Lung (tissue), 12 donors: ENCODE measurements around the gene FAM50B. TPM values are rescaled to one million over a fixed set of nuclear protein-coding genes. Genes with fewer than 3 reads are reported as not detected.

Experiments used
- ATAC-seq: fragments of 200-7000 bp; cut with Tn5 transposase; one replicate; pipeline ENCODE4 v1.9.1; 2020; ENCODE audit warnings: moderate number of reproducible peaks; ENCODE audit not compliant: insufficient read depth, low FRiP score
- DNase-seq, 3 donors: peaks; one replicate each; pipeline ENCODE4 v3.0.0-alpha.2; 2013 to 2017
- H3K27ac ChIP-seq, 2 donors: one replicate each; pipeline ENCODE4 v1.5.1; 2013; ENCODE audit warnings: mild to moderate bottlenecking in 2 of 2, moderate library complexity in 2 of 2, control low read depth in 1 of 2, inconsistent platforms in 1 of 2, low read depth in 1 of 2, low read length in 1 of 2
- H3K27me3 ChIP-seq, 3 donors: one replicate each; pipeline ENCODE4 v1.5.1; 2013; ENCODE audit warnings: low read length in 2 of 3; ENCODE audit not compliant: control insufficient read depth in 3 of 3, insufficient read depth in 3 of 3
- H3K36me3 ChIP-seq, 4 donors: one replicate each; pipeline ENCODE4 v1.5.1; 2013; ENCODE audit warnings: low read length in 4 of 4, mild to moderate bottlenecking in 1 of 4, moderate library complexity in 1 of 4; ENCODE audit not compliant: control insufficient read depth in 4 of 4, insufficient read depth in 4 of 4
- H3K4me1 ChIP-seq, 5 donors: one replicate each; pipeline ENCODE4 v1.5.1; 2013; ENCODE audit warnings: low read length in 5 of 5, mild to moderate bottlenecking in 2 of 5, moderate library complexity in 1 of 5; ENCODE audit not compliant: control insufficient read depth in 5 of 5, insufficient read depth in 5 of 5
- H3K4me3 ChIP-seq: one replicate; pipeline ENCODE4 v1.5.1; 2013; ENCODE audit warnings: mild to moderate bottlenecking, control low read depth, moderate library complexity
- H3K9ac ChIP-seq, 2 donors: one replicate each; pipeline ENCODE4 v1.5.1; 2013; ENCODE audit warnings: low read length in 2 of 2, control low read depth in 1 of 2; ENCODE audit not compliant: insufficient read depth in 1 of 2
- H3K9me3 ChIP-seq, 4 donors: one replicate each; pipeline ENCODE4 v1.5.1; 2013; ENCODE audit warnings: low read length in 3 of 4, mild to moderate bottlenecking in 1 of 4, moderate library complexity in 1 of 4; ENCODE audit not compliant: control insufficient read depth in 4 of 4, insufficient read depth in 3 of 4
- WGBS, 2 donors: extraction: QIAGEN DNeasy Blood & Tissue Kit; methylation state at CpG; one replicate each; pipeline ENCODE4 v1.1.7; 2013; 5-methylcytosine and 5-hydroxymethylcytosine counted together
- polyA plus RNA-seq, 2 donors: library from polyadenylated mRNA; stranded (reverse); fragments of 200-250 nt; gene quantifications; one replicate each; pipeline ENCODE4 v1.2.1, GENCODE V29; 2013
- total RNA-seq, 2 donors: library from RNA; depleted of rRNA in 1 of 2; stranded (reverse); fragments of >200 nt in 1 of 2; gene quantifications; one replicate each; pipeline ENCODE4 v1.2.1, GENCODE V29; 2014 to 2021
- TF ChIP-seq, protein P1 (sequence below): IDR thresholded peaks from 2 replicates; pipeline ENCODE4 v1.5.1; 2012; ENCODE audit warnings: mild to moderate bottlenecking; ENCODE audit errors: control extremely low read depth, extremely low read depth
- donor health status: control.
- donor health status: control.
- donor health status: Bipolar disorder and iron deficiency.
- donor health status: healthy.
- donor health status: DM: yes; HTN: yes; CAD: no.

FAM50B gene
- total and polyA plus RNA-seq, 4 donors = 7.1 to 15.8 (median 11.3) TPM

- H3K27me3 ChIP-seq = no peaks in the 10 kb centered on the region
- no peaks in the 10 kb centered on the region for H3K36me3 ChIP-seq
- H3K9ac ChIP-seq = no peak overlapping the region
- no peak for ATAC-seq
- peaks cover 0 to 8% (median 0%) of the 10 kb centered on the region in 5 donors for H3K4me1 ChIP-seq
- 95 to 98% methylated on average over 9 of the region's 9 CpGs for WGBS, 2 donors
- TF ChIP-seq, protein P1, sequence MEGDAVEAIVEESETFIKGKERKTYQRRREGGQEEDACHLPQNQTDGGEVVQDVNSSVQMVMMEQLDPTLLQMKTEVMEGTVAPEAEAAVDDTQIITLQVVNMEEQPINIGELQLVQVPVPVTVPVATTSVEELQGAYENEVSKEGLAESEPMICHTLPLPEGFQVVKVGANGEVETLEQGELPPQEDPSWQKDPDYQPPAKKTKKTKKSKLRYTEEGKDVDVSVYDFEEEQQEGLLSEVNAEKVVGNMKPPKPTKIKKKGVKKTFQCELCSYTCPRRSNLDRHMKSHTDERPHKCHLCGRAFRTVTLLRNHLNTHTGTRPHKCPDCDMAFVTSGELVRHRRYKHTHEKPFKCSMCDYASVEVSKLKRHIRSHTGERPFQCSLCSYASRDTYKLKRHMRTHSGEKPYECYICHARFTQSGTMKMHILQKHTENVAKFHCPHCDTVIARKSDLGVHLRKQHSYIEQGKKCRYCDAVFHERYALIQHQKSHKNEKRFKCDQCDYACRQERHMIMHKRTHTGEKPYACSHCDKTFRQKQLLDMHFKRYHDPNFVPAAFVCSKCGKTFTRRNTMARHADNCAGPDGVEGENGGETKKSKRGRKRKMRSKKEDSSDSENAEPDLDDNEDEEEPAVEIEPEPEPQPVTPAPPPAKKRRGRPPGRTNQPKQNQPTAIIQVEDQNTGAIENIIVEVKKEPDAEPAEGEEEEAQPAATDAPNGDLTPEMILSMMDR = no peak
- no peak overlapping the region for H3K27ac ChIP-seq
- no peak for DNase-seq
- H3K4me3 ChIP-seq = no peak overlapping the region
- H3K9me3 ChIP-seq = no peaks in the 10 kb centered on the region
These were observed 36.3 kb downstream of the FAM50B start for GRCh38 chr6:3885262-3886036.

DNA sequence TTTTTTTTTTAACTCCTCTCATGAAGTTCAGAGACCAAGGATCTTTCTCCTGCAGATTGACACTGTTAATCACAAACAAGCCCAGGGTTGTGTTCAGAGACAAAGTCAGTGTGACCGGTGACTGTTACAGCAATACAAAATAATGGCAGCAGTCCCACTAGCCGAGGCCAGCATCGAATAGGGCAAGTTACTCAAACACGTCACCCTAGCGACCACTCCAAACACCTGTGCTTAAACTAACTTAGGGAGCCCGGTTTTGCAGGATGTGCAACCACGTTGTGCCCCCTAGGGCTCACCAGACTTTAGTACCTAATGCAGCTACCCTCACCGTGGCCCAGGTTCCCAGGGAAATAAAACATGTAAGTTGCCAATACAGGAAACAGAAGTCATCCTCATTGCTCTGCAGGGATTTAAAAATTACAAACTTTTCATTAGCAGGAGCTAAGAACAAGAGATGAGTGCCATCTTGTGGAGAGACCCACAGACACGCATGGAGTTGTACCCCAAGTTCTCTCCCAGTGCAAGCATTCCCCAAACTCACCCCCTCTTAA lies 38.1 kb downstream of the FAM50B start:
- H3K27ac ChIP-seq = no peak overlapping the region
- TF ChIP-seq, protein P1 = no peak
- no peak overlapping the region for H3K9ac ChIP-seq
- no peaks in the 10 kb centered on the region for H3K36me3 ChIP-seq
- WGBS, 2 donors = 56 to 67% methylated on average over 9 of the region's 9 CpGs
- no peaks in the 10 kb centered on the region for H3K27me3 ChIP-seq
- ATAC-seq (no peak), DNase-seq (peak in 1 of 3 donors; percentile 42)
- H3K9me3 ChIP-seq = no peaks in the 10 kb centered on the region
- H3K4me3 ChIP-seq = no peak overlapping the region
- peaks cover 0 to 8% (median 0%) of the 10 kb centered on the region in 5 donors for H3K4me1 ChIP-seq

DNA sequence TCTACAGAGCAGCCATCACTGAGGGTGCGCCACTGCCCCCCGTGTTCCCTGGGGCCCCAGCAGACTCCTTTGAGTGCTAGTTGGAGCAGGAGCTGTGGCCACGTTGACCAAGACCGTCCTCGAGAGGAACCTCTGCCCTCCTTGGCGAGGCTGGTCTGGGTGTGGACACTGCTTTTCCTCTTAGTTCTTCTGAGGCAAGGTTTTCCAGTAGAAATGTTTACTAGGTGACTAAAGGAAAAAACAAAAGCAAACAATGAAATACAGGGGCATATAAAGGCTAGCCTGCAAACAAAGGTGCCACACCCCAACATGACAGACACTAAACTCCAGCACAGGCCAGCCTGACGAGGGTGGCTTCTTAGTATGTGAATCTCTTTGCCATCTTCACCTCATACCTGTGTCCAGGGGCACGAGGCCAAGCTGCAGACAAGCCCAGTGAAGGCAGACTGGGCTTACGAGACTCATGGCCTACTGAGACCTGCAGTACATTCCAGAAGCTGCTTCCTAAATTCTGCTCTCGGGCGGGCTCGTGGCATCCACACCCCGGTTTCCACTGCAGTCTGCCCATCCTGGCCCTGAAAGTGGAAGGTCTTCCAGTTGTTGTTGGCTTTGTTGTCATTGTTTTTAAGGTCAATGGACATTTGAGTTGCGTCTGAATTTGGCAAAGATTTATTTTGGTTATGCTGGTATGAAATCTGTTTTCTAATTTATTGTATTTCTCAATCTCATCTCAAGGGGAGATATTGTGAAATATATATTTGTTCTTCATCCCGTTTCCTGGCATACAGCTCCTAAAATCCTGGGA lies 39.2 kb downstream of the FAM50B start:
- TF ChIP-seq, protein P1 = no peak
- no peaks in the 10 kb centered on the region for H3K9me3 ChIP-seq
- DNase-seq (no peak), ATAC-seq (no peak)
- peaks cover 0 to 8% (median 0%) of the 10 kb centered on the region in 5 donors for H3K4me1 ChIP-seq
- no peaks in the 10 kb centered on the region for H3K27me3 ChIP-seq
- no peaks in the 10 kb centered on the region for H3K36me3 ChIP-seq
- no peak overlapping the region for H3K4me3 ChIP-seq
- WGBS, 2 donors = 75 to 77% methylated on average over 15 of the region's 15 CpGs
- H3K9ac ChIP-seq = no peak overlapping the region
- peak overlapping the region in 1 of 2 donors; percentile 30 for H3K27ac ChIP-seq
